CD4-positive, alpha-beta T cell treated with Interleukin-17A for 1 hour (primary cell): ENCODE measurements around the gene KRTAP4-6.
"Not testable (repeated sequence)": the region's sequence is repeated elsewhere in the genome, so short reads cannot be mapped to it uniquely, and the experiment has no call there.

Experiments
- DNase-seq: peaks from one replicate; pipeline ENCODE4 v3.0.0-alpha.2; 2020

Gene KRTAP4-6

DNA sequence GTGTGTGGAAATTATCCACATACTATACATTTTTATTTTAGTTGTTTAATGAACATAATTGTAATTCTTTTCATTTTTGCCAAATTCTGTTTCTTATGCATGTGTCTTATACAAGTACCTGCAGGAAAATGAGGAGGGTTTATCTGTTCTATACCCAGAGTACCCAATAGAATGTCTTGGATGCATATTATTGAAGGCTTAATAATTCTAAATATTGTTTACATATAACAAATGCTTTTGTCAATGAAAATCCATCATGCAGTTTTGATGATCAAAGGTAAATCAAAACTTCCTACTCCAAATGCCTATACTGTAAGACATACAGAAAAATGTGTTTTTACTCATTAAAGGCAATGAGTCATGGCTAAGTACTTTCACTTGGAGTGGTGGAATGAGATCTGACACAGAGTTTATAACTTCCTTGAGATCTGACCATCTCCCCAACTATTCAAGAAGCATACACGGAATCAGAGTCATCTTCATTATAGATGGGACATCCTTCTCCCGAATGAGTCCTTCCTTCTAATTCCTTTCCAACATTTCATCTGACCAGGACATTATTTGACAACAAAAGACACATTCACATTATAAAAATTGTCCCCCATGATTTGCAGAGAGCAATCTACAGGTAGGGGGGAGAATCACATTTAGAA, 35.8 kb downstream of the KRTAP4-6 start:
- DNase-seq: not testable (repeated sequence)

DNA sequence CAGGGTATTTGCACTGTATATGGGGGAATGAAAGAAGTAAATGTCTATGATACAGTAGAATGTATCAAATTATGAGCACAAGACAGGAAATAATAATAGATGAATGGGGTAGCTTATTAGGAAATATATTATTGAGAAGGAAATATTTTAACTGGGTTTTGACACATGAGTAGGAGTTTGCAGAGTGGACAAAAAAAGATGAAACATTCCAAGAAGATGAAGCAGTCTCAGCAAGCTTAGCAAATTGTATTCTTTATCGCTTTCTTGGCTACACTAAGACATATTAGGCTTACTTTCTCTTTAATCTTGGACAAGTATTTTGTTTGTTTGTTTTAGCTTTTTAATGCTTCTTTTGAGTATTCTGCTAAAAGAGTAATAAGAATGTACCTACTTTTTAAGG, 36.4 kb downstream of the KRTAP4-6 start:
- DNase-seq: no peak

DNA sequence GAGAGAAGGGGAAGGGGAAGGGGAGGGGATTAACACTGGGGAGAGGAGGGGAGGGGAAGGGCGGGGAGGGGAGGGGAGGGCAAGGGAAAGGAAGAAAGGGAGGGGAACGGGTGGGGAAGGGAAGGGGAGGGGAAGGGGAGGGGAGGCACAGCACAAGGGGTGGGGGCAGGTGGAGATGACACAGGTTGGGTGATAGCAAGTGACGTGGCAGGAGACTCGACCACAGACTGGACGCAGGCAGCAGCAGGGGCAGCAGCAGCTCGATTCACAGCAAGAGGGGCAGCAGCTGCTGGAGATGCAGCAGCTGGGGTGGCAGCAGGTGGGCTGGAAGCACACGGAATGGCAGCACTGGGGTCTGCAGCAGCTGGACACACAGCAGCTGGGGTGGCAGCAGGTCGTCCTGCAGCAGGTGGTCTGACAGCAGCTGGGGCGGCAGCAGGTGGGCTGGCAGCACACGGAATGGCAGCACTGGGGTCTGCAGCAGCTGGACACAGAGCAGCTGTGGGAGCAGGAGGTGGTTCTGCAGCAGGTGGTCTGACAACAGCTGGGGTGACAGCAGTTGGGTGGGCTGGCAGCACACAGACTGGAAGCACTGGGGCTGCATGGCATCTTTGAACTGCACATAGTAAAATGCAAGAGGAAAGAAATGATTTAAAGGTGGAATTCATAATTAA, 38.6 kb downstream of the KRTAP4-6 start, which contains the start of gene KRTAP4-16:
KRTAP4-16 (minus strand) TSS at position 624 of the 674 bp plus-strand sequence; CDS start at position 624, 0 bp downstream.
- DNase-seq: no peak

DNA sequence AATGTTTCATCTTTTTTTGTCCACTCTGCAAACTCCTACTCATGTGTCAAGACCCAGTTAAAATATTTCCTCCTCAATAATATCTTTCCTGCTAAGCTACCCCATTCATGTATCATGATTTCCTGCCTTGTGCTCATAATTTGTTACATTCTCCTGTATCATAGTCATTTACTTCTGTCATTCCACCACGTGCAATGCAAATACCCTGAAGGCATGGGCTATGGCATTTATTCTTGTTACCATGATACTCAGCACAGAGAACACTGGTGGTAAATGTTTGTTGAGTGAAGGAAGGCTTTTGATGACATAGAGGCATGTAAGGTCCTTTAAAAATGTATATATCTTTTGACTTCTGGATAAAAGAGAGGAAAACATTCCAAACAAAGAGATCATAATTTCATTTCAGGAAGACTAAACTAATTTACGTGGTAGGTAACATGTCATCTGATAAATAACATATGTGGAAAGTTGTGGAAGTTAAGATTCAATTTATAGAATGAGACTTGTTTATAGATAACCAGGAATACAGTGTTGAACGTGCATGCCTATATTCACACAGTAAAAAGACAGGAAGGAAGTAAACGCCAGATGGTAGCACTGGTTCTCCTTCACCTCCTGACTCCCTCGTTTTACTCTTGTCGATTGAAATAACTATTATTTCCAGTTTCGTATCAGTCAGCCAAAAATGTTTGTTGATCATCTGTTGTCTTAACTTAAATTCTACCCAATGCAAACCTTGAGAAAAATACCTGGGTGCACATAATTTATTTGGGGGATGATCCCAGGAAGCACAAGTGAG, 40.5 kb downstream of the KRTAP4-6 start:
- not testable (repeated sequence) for DNase-seq

DNA sequence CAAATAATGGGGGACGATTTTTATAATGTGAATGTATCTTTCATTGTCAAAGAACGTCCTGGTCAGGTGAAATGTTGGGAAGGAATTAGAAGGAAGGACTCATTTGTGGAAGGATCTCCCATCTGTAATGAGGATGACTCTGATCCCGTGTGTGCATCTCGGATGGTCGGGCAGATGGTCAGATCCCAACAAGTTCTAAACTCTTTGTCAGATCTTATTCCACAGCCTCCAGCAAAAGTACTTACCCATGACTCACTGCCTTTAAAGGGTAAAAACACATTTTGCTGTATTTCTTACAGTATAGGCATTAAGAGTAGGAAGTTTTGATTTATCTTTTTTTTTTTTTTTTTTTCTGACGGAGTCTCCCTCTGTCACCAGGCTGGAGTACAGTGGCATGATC, 41.9 kb downstream of the KRTAP4-6 start:
- DNase-seq: no peak

DNA sequence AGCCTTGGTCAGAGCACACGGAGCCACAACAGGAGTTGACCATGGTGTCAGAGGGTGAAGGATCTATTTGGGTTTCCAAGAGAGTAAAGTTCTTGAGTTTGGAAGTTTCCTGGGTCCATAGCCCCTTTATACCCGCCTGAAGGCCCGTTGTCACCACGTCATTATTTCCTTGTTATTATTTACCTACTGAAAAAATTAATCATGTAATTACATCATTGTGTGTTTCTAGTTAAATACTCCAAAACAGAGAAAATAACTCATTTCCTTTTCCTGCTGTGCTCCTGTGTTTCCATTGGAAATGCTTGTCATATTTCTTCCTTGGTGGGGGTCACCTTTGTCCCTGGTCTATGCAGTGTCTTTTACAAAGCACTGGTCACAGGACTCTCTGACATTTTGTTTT, 42.3 kb downstream of the KRTAP4-6 start, which contains the start of gene KRTAP4-8:
KRTAP4-8 (minus strand) TSS at position 101 of the 400 bp plus-strand sequence; CDS start at position 43, 58 bp downstream.
- no peak for DNase-seq

DNA sequence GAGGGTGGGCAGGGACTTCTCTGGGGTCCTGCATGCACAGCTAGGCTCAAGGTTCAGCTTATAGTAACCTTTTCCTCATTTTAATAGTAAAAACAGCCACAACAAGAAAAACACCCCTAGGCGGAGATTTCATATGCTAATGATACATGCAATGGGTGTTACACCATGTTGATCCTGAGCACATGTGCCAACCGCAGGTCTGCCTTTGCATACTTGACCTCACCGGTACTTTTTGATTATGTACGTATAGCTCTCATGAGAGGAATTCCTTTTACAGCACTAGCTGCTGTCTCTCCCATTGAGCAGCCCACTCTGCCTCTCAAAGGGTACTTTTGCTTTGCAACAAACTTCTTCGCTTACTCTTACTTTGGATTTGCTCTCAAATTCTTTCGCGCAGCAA, 44.3 kb downstream of the KRTAP4-6 start:
- no peak for DNase-seq
